ENCODE results near the gene FCHSD2. TPM values are rescaled to one million over a fixed set of nuclear protein-coding genes. Genes with fewer than 3 reads are reported as not detected.

The FCHSD2 gene
- total and polyA plus RNA-seq, 2 donors (not counting 1 experiment from before 2014, with no cell fraction given): 19.5 to 40.6 TPM

- no peak for TF ChIP-seq EZH2 (IDR thresholded peaks at IDR 0.05; ENCODE audit: low read length, missing control alignments)
- TF ChIP-seq, protein P1, sequence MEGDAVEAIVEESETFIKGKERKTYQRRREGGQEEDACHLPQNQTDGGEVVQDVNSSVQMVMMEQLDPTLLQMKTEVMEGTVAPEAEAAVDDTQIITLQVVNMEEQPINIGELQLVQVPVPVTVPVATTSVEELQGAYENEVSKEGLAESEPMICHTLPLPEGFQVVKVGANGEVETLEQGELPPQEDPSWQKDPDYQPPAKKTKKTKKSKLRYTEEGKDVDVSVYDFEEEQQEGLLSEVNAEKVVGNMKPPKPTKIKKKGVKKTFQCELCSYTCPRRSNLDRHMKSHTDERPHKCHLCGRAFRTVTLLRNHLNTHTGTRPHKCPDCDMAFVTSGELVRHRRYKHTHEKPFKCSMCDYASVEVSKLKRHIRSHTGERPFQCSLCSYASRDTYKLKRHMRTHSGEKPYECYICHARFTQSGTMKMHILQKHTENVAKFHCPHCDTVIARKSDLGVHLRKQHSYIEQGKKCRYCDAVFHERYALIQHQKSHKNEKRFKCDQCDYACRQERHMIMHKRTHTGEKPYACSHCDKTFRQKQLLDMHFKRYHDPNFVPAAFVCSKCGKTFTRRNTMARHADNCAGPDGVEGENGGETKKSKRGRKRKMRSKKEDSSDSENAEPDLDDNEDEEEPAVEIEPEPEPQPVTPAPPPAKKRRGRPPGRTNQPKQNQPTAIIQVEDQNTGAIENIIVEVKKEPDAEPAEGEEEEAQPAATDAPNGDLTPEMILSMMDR (conservative IDR thresholded peaks at IDR 0.05 in 1 of 2, IDR thresholded peaks at IDR 0.05 in 1 of 2; ENCODE audit: low read depth in 1 of 2, low read length in 2 of 2): no peak
- no peaks in the 10 kb centered on the region for H3K79me2 ChIP-seq (ENCODE audit: control insufficient read depth, insufficient read depth, low read length)
- H3K9ac ChIP-seq (ENCODE audit: insufficient read depth, low read length): no peak overlapping the region
These were observed 122.1 kb downstream of the FCHSD2 start for GRCh38 chr11:73019996-73020395.

DNA sequence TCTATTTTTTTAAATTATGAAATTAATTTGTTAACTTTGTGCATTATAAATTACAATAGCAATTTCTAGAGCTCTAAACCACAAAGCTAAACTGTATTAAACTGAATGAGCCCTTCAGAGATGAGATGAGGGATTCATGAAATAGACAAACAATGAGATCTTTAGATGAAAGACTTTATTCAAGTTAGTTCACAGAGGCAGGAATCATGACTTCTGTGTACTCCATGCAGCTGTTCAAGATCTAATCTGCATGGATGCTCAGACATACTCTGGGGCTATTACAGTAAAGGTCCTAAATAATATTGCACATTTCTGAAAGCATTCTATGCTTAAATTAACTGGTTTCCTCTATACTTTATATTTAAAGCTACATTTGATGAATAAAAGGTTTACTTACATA lies 122.7 kb downstream of the FCHSD2 start:
- Histone ChIP-seq H3K4me3 (replicated peaks in 1 of 4; ENCODE audit: control extremely low read depth in 1 of 4, insufficient read depth in 1 of 4, low read depth in 3 of 4, low read length in 4 of 4) (no peak overlapping the region), H3K4me2 (ENCODE audit: extremely low read depth, insufficient read depth, low read length) (no peak overlapping the region), H3K36me3 (ENCODE audit: control insufficient read depth, insufficient read depth, low read length) (no peaks in the 10 kb centered on the region), H4K20me1 (ENCODE audit: control insufficient read depth, extremely low read depth, insufficient read depth, low read length) (no peaks in the 10 kb centered on the region), H3K79me2 (ENCODE audit: control insufficient read depth, insufficient read depth, low read length) (no peaks in the 10 kb centered on the region), H3K9ac (ENCODE audit: insufficient read depth, low read length) (no peak overlapping the region), H3K27ac (ENCODE audit: insufficient read depth, low read length) (no peak overlapping the region), H2AFZ (ENCODE audit: low read length) (no peak overlapping the region), H3K4me1 (ENCODE audit: control insufficient read depth, extremely low read depth, insufficient read depth, low read length) (no peaks in the 10 kb centered on the region), H3K9me3 (ENCODE audit: control insufficient read depth, insufficient read depth, low read depth, low read length) (no peaks in the 10 kb centered on the region), H3K27me3 (ENCODE audit: control insufficient read depth, insufficient read depth, low read length) (no peaks in the 10 kb centered on the region)
- DNase-seq (ENCODE audit: low read depth in 2 of 2): no peak
- TF ChIP-seq, protein P1 (conservative IDR thresholded peaks at IDR 0.05 in 1 of 2, IDR thresholded peaks at IDR 0.05 in 1 of 2; ENCODE audit: low read depth in 1 of 2, low read length in 2 of 2): no peak
- TF ChIP-seq EZH2 (IDR thresholded peaks at IDR 0.05; ENCODE audit: low read length, missing control alignments): no peak

More at GRCh38 chr11:73019996-73020395, 122.1 kb downstream of the FCHSD2 start:
- Histone ChIP-seq H2AFZ (ENCODE audit: low read length) (no peak overlapping the region), H3K27me3 (ENCODE audit: control insufficient read depth, insufficient read depth, low read length) (no peaks in the 10 kb centered on the region), H4K20me1 (ENCODE audit: control insufficient read depth, extremely low read depth, insufficient read depth, low read length) (no peaks in the 10 kb centered on the region), H3K4me1 (ENCODE audit: control insufficient read depth, extremely low read depth, insufficient read depth, low read length) (no peaks in the 10 kb centered on the region), H3K36me3 (ENCODE audit: control insufficient read depth, insufficient read depth, low read length) (no peaks in the 10 kb centered on the region), H3K9me3 (ENCODE audit: control insufficient read depth, insufficient read depth, low read depth, low read length) (no peaks in the 10 kb centered on the region), H3K4me3 (replicated peaks in 1 of 4; ENCODE audit: control extremely low read depth in 1 of 4, insufficient read depth in 1 of 4, low read depth in 3 of 4, low read length in 4 of 4) (no peak overlapping the region), H3K27ac (ENCODE audit: insufficient read depth, low read length) (no peak overlapping the region), H3K4me2 (ENCODE audit: extremely low read depth, insufficient read depth, low read length) (no peak overlapping the region)
- DNase-seq (ENCODE audit: low read depth in 2 of 2): no peak

- no peak overlapping the region for H3K27ac ChIP-seq (ENCODE audit: insufficient read depth, low read length)
- H3K4me1 ChIP-seq (ENCODE audit: control insufficient read depth, extremely low read depth, insufficient read depth, low read length): no peaks in the 10 kb centered on the region
- H3K4me2 ChIP-seq (ENCODE audit: extremely low read depth, insufficient read depth, low read length): no peak overlapping the region
- no peak for DNase-seq (ENCODE audit: low read depth in 2 of 2)
- H4K20me1 ChIP-seq (ENCODE audit: control insufficient read depth, extremely low read depth, insufficient read depth, low read length): no peaks in the 10 kb centered on the region
- no peak overlapping the region for H2AFZ ChIP-seq (ENCODE audit: low read length)
- no peaks in the 10 kb centered on the region for H3K79me2 ChIP-seq (ENCODE audit: control insufficient read depth, insufficient read depth, low read length)
- TF ChIP-seq, protein P1 (conservative IDR thresholded peaks at IDR 0.05 in 1 of 2, IDR thresholded peaks at IDR 0.05 in 1 of 2; ENCODE audit: low read depth in 1 of 2, low read length in 2 of 2): no peak
- TF ChIP-seq EZH2 (IDR thresholded peaks at IDR 0.05; ENCODE audit: low read length, missing control alignments): no peak
- no peak overlapping the region for H3K4me3 ChIP-seq (replicated peaks in 1 of 4; ENCODE audit: control extremely low read depth in 1 of 4, insufficient read depth in 1 of 4, low read depth in 3 of 4, low read length in 4 of 4)
- no peak overlapping the region for H3K9ac ChIP-seq (ENCODE audit: insufficient read depth, low read length)
- no peaks in the 10 kb centered on the region for H3K9me3 ChIP-seq (ENCODE audit: control insufficient read depth, insufficient read depth, low read depth, low read length)
- no peaks in the 10 kb centered on the region for H3K36me3 ChIP-seq (ENCODE audit: control insufficient read depth, insufficient read depth, low read length)
- no peaks in the 10 kb centered on the region for H3K27me3 ChIP-seq (ENCODE audit: control insufficient read depth, insufficient read depth, low read length)
These were observed 123.3 kb downstream of the FCHSD2 start for GRCh38 chr11:73018856-73019255.
